H1 (cell line): ENCODE measurements around the gene KMT2E. TPM values are rescaled to one million over a fixed set of nuclear protein-coding genes. Genes with fewer than 3 reads are reported as not detected.

ENCODE experiments used
- CTCF ChIA-PET: fragments of 300-600 bp; sonication (Branson Sonifier 250); formaldehyde crosslinking; loops from one replicate; lab custom pipeline; 2021; ENCODE audit not compliant: partially characterized antibody; lab: Charles Lee
- POLR2A ChIA-PET: fragments of 300-600 bp; sonication (Branson Sonifier 250); formaldehyde crosslinking; loops from one replicate; lab custom pipeline; 2021; ENCODE audit warnings: inconsistent platforms; ENCODE audit not compliant: partially characterized antibody; lab: Charles Lee
- DNase-seq, 2 experiments: peaks; one replicate each; pipeline versions ENCODE4 v3.0.0 to v3.0.0-alpha.2; 2010 to 2022; ENCODE audit warnings: low spot score in 2 of 2, low read depth in 1 of 2, mixed read lengths in 1 of 2
- FAIRE-seq: peaks from 2 replicates; lab custom pipeline; 2011; peaks lifted over from hg19 to GRCh38; lab: Jason Lieb, UNC
- H2AFZ ChIP-seq: 2 replicates; pipeline ENCODE4 v1.8.1; 2012; ENCODE audit warnings: low read length, inconsistent platforms
- H2AK5ac ChIP-seq: 2 replicates; pipeline ENCODE4 v1.6.1; 2013; ENCODE audit warnings: low read depth, low read length
- H2BK120ac ChIP-seq: replicated peaks from 2 replicates; pipeline ENCODE3; 2013; ENCODE audit warnings: low read depth, low read length, inconsistent platforms
- H2BK12ac ChIP-seq: 2 replicates; pipeline ENCODE4 v1.6.1; 2013; ENCODE audit warnings: low read depth, low read length
- H2BK15ac ChIP-seq: 2 replicates; pipeline ENCODE4 v1.6.1; 2013; ENCODE audit warnings: low read length
- H2BK20ac ChIP-seq: 2 replicates; pipeline ENCODE4 v1.6.1; 2013; ENCODE audit warnings: low read length
- H2BK5ac ChIP-seq: 2 replicates; pipeline ENCODE4 v1.6.1; 2013; ENCODE audit warnings: low read depth, low read length
- H3K14ac ChIP-seq: 2 replicates; pipeline ENCODE4 v1.6.1; 2013; ENCODE audit warnings: inconsistent platforms; ENCODE audit not compliant: insufficient read length
- H3K18ac ChIP-seq: 2 replicates; pipeline ENCODE4 v1.6.1; 2013; ENCODE audit warnings: low read length; ENCODE audit errors: extremely low read depth
- H3K23ac ChIP-seq: 2 replicates; pipeline ENCODE4 v1.6.1; 2013; ENCODE audit warnings: inconsistent platforms; ENCODE audit not compliant: insufficient read length
- H3K23me2 ChIP-seq: 2 replicates; pipeline ENCODE4 v1.6.1; 2013; ENCODE audit warnings: low read depth, low read length
- H3K27ac ChIP-seq: 2 replicates; pipeline ENCODE4 v1.6.1; 2011; ENCODE audit warnings: low read depth, low read length, inconsistent platforms
- H3K27me3 ChIP-seq, 4 experiments: replicated peaks in 1 of 4; 1 replicate in 1 of 4; 2 replicates in 3 of 4; pipeline versions ENCODE4 v1.6.1 to v1.8.1; 2011 to 2013; ENCODE audit warnings: low read length in 3 of 4, mild to moderate bottlenecking in 3 of 4, inconsistent platforms in 2 of 4, mixed read lengths in 2 of 4, moderate library complexity in 1 of 4; ENCODE audit not compliant: control insufficient read depth in 3 of 4, insufficient read depth in 3 of 4; ENCODE audit errors: extremely low read depth in 1 of 4
- H3K36me3 ChIP-seq, 4 experiments: 2 replicates each; pipeline versions ENCODE4 v1.6.1 to v1.8.1; 2011 to 2013; ENCODE audit warnings: mild to moderate bottlenecking in 4 of 4, low read length in 3 of 4, moderate library complexity in 2 of 4, control low read depth in 1 of 4, inconsistent platforms in 1 of 4; ENCODE audit not compliant: insufficient read depth in 4 of 4, control insufficient read depth in 2 of 4
- H3K4ac ChIP-seq: replicated peaks from 2 replicates; pipeline ENCODE3; 2013; ENCODE audit warnings: low read length, low read depth, mixed read lengths, inconsistent platforms; ENCODE audit not compliant: insufficient read length
- H3K4me1 ChIP-seq, 4 experiments: replicated peaks in 1 of 4; 1 replicate in 1 of 4; 2 replicates in 3 of 4; pipeline versions ENCODE4 v1.6.1 to v1.8.1; 2011 to 2013; ENCODE audit warnings: low read length in 3 of 4, inconsistent platforms in 2 of 4, mixed read lengths in 1 of 4; ENCODE audit not compliant: insufficient read depth in 4 of 4, control insufficient read depth in 3 of 4
- H3K4me2 ChIP-seq, 2 experiments: 2 replicates each; pipeline versions ENCODE4 v1.6.1 to v1.8.1; 2011 to 2013; ENCODE audit warnings: low read depth in 2 of 2, low read length in 2 of 2, control low read depth in 1 of 2, inconsistent platforms in 1 of 2, mild to moderate bottlenecking in 1 of 2; ENCODE audit not compliant: insufficient read depth in 1 of 2
- H3K4me3 ChIP-seq, 4 experiments: fragments of 200-600, 300-600 bp in 1 of 4; sonication (generic), shearing (Covaris generic), sonication (Bioruptor Twin) in 1 of 4; 2 replicates each; pipeline versions ENCODE4 v1.5.1 to v1.8.1; 2011 to 2016; ENCODE audit warnings: low read length in 4 of 4, low read depth in 3 of 4, control low read depth in 2 of 4, inconsistent platforms in 2 of 4, mild to moderate bottlenecking in 2 of 4, mixed read lengths in 1 of 4, moderate library complexity in 1 of 4; ENCODE audit not compliant: insufficient read depth in 2 of 4; ENCODE audit errors: extremely low read depth in 1 of 4
- H3K56ac ChIP-seq: replicated peaks from 2 replicates; pipeline ENCODE3; 2013; ENCODE audit warnings: low read depth, mild to moderate bottlenecking, mixed read lengths, low read length, inconsistent platforms; ENCODE audit not compliant: insufficient read length
- H3K79me1 ChIP-seq: 2 replicates; pipeline ENCODE4 v1.6.1; 2013; ENCODE audit warnings: low read depth, low read length, control low read depth
- H3K79me2 ChIP-seq, 2 experiments: 2 replicates each; pipeline versions ENCODE4 v1.6.1 to v1.8.1; 2012 to 2013; ENCODE audit warnings: low read length in 2 of 2, mild to moderate bottlenecking in 2 of 2, inconsistent platforms in 1 of 2; ENCODE audit not compliant: insufficient read depth in 2 of 2, control insufficient read depth in 1 of 2
- H3K9ac ChIP-seq, 4 experiments: replicated peaks in 1 of 4; 1 replicate in 1 of 4; 2 replicates in 3 of 4; pipeline versions ENCODE4 v1.6.1 to v1.8.1; 2011 to 2013; ENCODE audit warnings: low read depth in 3 of 4, low read length in 3 of 4, control low read depth in 2 of 4, mild to moderate bottlenecking in 2 of 4, moderate library complexity in 2 of 4, inconsistent platforms in 1 of 4; ENCODE audit errors: extremely low read depth in 1 of 4
- H3K9me3 ChIP-seq, 2 experiments: 2 replicates each; pipeline versions ENCODE4 v1.6.1 to v1.8.1; 2012 to 2013; ENCODE audit warnings: mild to moderate bottlenecking in 2 of 2, moderate library complexity in 2 of 2, control low read depth in 1 of 2, inconsistent platforms in 1 of 2, low read depth in 1 of 2, low read length in 1 of 2, mixed read lengths in 1 of 2; ENCODE audit not compliant: insufficient read depth in 2 of 2
- H4K20me1 ChIP-seq, 2 experiments: replicated peaks in 1 of 2; 2 replicates each; pipeline versions ENCODE3 to v1.8.1; 2011 to 2013; ENCODE audit warnings: inconsistent platforms in 2 of 2, low read length in 2 of 2, mild to moderate bottlenecking in 1 of 2; ENCODE audit not compliant: insufficient read depth in 2 of 2, control insufficient read depth in 1 of 2
- H4K5ac ChIP-seq: 2 replicates; pipeline ENCODE4 v1.6.1; 2013; ENCODE audit warnings: low read length, low read depth, mixed read lengths, inconsistent platforms; ENCODE audit not compliant: insufficient read length
- H4K8ac ChIP-seq: 2 replicates; pipeline ENCODE4 v1.8.0; 2013; ENCODE audit warnings: mild to moderate bottlenecking, moderate library complexity, low read length, inconsistent platforms; ENCODE audit not compliant: insufficient read depth; ENCODE audit errors: extremely low read depth
- H4K91ac ChIP-seq: replicated peaks from 2 replicates; pipeline ENCODE3; 2013; ENCODE audit warnings: low read length, mixed read lengths, inconsistent platforms; ENCODE audit not compliant: insufficient read length
- WGBS, 2 experiments: shearing (Covaris generic) in 1 of 2; methylation state at CpG; one replicate each; pipeline versions ENCODE4 v1.1.6 to v1.1.7; 2013 to 2015; ENCODE audit warnings: low lambda C conversion rate in 2 of 2, mixed read lengths in 2 of 2, inconsistent platforms in 1 of 2, low coverage in 1 of 2, missing lambda C conversion rate in 1 of 2; ENCODE audit not compliant: insufficient replicate concordance in 2 of 2, insufficient coverage in 1 of 2, insufficient read length in 1 of 2; ENCODE audit errors: extremely low coverage in 1 of 2, missing lambda C conversion rate in 1 of 2; 5-methylcytosine and 5-hydroxymethylcytosine counted together
- polyA plus RNA-seq, 7 experiments: library from polyadenylated mRNA; depleted of rRNA in 3 of 7; stranded (reverse) in 5 of 7; unstranded in 2 of 7; fragments of >200 nt in 5 of 7; fragments of 200-250 nt in 2 of 7; gene quantifications; 1 replicate in 5 of 7; 2 replicates in 1 of 7; 4 replicates in 1 of 7; pipeline versions ENCODE4 v1.2.1 to v1.2.3, GENCODE V29; 2011 to 2013; ENCODE audit warnings: missing spikeins in 2 of 7, mixed read lengths in 2 of 7
- total RNA-seq: library from RNA; stranded (reverse); fragmentation: NEBNext Ultra II Directional; extraction: Animal tissue kit (Norgen Biotek cat#: 25700); gene quantifications from 2 replicates; pipeline ENCODE4 v1.2.1, GENCODE V29; 2021
- TF ChIP-seq, protein P1 (sequence below): IDR thresholded peaks from 2 replicates; pipeline ENCODE4 v1.6.1; 2012; ENCODE audit warnings: inconsistent platforms

The KMT2E gene
- total and polyA plus RNA-seq, 2 of the 8 experiments (the other 6 are each of a cell fraction or from before 2014, with no cell fraction given) = 10.9 to 45.0 TPM

GRCh38 chr7:105161366-105161765, 147.4 kb downstream of the KMT2E start:
- H3K79me2 ChIP-seq = no peaks in the 10 kb centered on the region
- no peak overlapping the region for H4K8ac ChIP-seq
- H3K36me3 ChIP-seq = peaks cover 0 to 15% (median 7%) of the 10 kb centered on the region in 4 experiments; a peak in 5 of 8 replicates
- H3K27ac ChIP-seq = no peak overlapping the region
- no peak overlapping the region for H2BK120ac ChIP-seq
- no peak overlapping the region for H2BK12ac ChIP-seq
- no peak overlapping the region for H3K18ac ChIP-seq
- WGBS, 2 experiments = 87% methylated on average over 1 of the region's 1 CpG; no CpG with 5 or more reads in 1 of the 2 experiments
- H3K4ac ChIP-seq = no peak overlapping the region
- TF ChIP-seq, protein P1, sequence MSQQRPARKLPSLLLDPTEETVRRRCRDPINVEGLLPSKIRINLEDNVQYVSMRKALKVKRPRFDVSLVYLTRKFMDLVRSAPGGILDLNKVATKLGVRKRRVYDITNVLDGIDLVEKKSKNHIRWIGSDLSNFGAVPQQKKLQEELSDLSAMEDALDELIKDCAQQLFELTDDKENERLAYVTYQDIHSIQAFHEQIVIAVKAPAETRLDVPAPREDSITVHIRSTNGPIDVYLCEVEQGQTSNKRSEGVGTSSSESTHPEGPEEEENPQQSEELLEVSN = no peak
- H3K4me2 ChIP-seq = no peak overlapping the region
- no peaks in the 10 kb centered on the region for H4K20me1 ChIP-seq
- H4K91ac ChIP-seq = no peak overlapping the region
- no peak overlapping the region for H3K4me3 ChIP-seq
- no peak overlapping the region for H2AFZ ChIP-seq
- no peak overlapping the region for H2BK20ac ChIP-seq
- no peaks in the 10 kb centered on the region for H3K4me1 ChIP-seq
- no peaks in the 10 kb centered on the region for H3K23me2 ChIP-seq
- no peaks in the 10 kb centered on the region for H3K9me3 ChIP-seq
- ChIA-PET CTCF (interaction anchor here (1.0 to 1.1 kb wide), 2 partner anchors 8 to 21 kb away, joined by 3 to 4 read pairs; no protein-coding TSS in a partner anchor), POLR2A (interaction anchor here (0.5 kb wide), 1 partner anchor 349 kb away, joined by 3 read pairs; no protein-coding TSS in a partner anchor)
- no peak overlapping the region for H3K9ac ChIP-seq
- no peak overlapping the region for H2BK5ac ChIP-seq
- H4K5ac ChIP-seq = no peak overlapping the region
- no peak overlapping the region for H2AK5ac ChIP-seq
- H2BK15ac ChIP-seq = no peak overlapping the region
- DNase-seq (no peak), FAIRE-seq (no peak)
- H3K79me1 ChIP-seq = no peaks in the 10 kb centered on the region; the same call in 1 of the 2 replicates
- H3K23ac ChIP-seq = no peak overlapping the region
- H3K14ac ChIP-seq = no peak overlapping the region
- H3K56ac ChIP-seq = no peak overlapping the region
- no peaks in the 10 kb centered on the region for H3K27me3 ChIP-seq
